Cortex of kidney (tissue), 1 donor: Measurements from ENCODE around the gene RIPPLY2.
"Not testable (repeated sequence)": the region's sequence is repeated elsewhere in the genome, so short reads cannot be mapped to it uniquely, and the experiment has no call there.

Experiments
- DNase-seq: peaks from one replicate; lab custom pipeline; 2025; lab: John Stamatoyannopoulos, UW

The RIPPLY2 gene

GRCh38 chr6:83853178-83854000 lies at the start of gene RIPPLY2:
Gene RIPPLY2, plus strand, starts transcription at chr6:83853360. Its CDS starts 57 bp downstream, at chr6:83853417.
- no peak for DNase-seq

GRCh38 chr6:83803492-83803891 lies 49.7 kb upstream of the RIPPLY2 start:
- not testable (repeated sequence) for DNase-seq

GRCh38 chr6:83804886-83805285 lies 48.3 kb upstream of the RIPPLY2 start:
- no peak for DNase-seq

GRCh38 chr6:83808005-83808404 lies 45.2 kb upstream of the RIPPLY2 start:
- DNase-seq = no peak

GRCh38 chr6:83808926-83809325 lies 44.2 kb upstream of the RIPPLY2 start:
- no peak for DNase-seq

GRCh38 chr6:83812595-83812994 lies 40.6 kb upstream of the RIPPLY2 start:
- no peak for DNase-seq

- no peak for DNase-seq
Measured at GRCh38 chr6:83815631-83816272, 37.4 kb upstream of the RIPPLY2 start.

GRCh38 chr6:83822629-83823169 lies 30.5 kb upstream of the RIPPLY2 start:
- DNase-seq = no peak

- no peak for DNase-seq
Measured at GRCh38 chr6:83824388-83824801, 28.8 kb upstream of the RIPPLY2 start.

- no peak for DNase-seq
Measured at GRCh38 chr6:83824831-83825230, 28.3 kb upstream of the RIPPLY2 start.

- DNase-seq = no peak
Measured at GRCh38 chr6:83827050-83827449, 26.1 kb upstream of the RIPPLY2 start.

- DNase-seq = no peak
Measured at GRCh38 chr6:83838727-83839126, 14.4 kb upstream of the RIPPLY2 start.

GRCh38 chr6:83844170-83844569 lies 9.0 kb upstream of the RIPPLY2 start:
- DNase-seq = no peak

- no peak for DNase-seq
Measured at GRCh38 chr6:83846291-83846690, 6.9 kb upstream of the RIPPLY2 start.

- no peak for DNase-seq
Measured at GRCh38 chr6:83847179-83847578, 6.0 kb upstream of the RIPPLY2 start.

- no peak for DNase-seq
Measured at GRCh38 chr6:83849127-83849526, 4.0 kb upstream of the RIPPLY2 start.

GRCh38 chr6:83849610-83850009 lies 3.5 kb upstream of the RIPPLY2 start:
- DNase-seq = no peak

GRCh38 chr6:83852528-83853177 lies 507 bp upstream of the RIPPLY2 start:
- DNase-seq = no peak

GRCh38 chr6:83854001-83854501 lies 891 bp downstream of the RIPPLY2 start:
- DNase-seq = no peak

- DNase-seq = no peak
Measured at GRCh38 chr6:83854766-83855165, 1.6 kb downstream of the RIPPLY2 start.

GRCh38 chr6:83859410-83860358 lies 6.5 kb downstream of the RIPPLY2 start, which contains the start of gene CYB5R4:
Gene CYB5R4, plus strand, starts transcription at chr6:83859689. Its CDS starts 94 bp downstream, at chr6:83859783.
- DNase-seq = peak; percentile 12
